ENCODE results near the gene EMC7. TPM values are rescaled to one million over a fixed set of nuclear protein-coding genes. Genes with fewer than 3 reads are reported as not detected.
"Not testable (repeated sequence)": the region's sequence is repeated elsewhere in the genome, so short reads cannot be mapped to it uniquely, and the experiment has no call there.

The EMC7 gene
- 100 to 1,000 TPM in 1 of 6 donors, 10 to 100 TPM in 5; 91.8 to 106 (median 96.0) TPM for polyA plus RNA-seq (ENCODE audit: low read depth in 6 of 6)

DNA sequence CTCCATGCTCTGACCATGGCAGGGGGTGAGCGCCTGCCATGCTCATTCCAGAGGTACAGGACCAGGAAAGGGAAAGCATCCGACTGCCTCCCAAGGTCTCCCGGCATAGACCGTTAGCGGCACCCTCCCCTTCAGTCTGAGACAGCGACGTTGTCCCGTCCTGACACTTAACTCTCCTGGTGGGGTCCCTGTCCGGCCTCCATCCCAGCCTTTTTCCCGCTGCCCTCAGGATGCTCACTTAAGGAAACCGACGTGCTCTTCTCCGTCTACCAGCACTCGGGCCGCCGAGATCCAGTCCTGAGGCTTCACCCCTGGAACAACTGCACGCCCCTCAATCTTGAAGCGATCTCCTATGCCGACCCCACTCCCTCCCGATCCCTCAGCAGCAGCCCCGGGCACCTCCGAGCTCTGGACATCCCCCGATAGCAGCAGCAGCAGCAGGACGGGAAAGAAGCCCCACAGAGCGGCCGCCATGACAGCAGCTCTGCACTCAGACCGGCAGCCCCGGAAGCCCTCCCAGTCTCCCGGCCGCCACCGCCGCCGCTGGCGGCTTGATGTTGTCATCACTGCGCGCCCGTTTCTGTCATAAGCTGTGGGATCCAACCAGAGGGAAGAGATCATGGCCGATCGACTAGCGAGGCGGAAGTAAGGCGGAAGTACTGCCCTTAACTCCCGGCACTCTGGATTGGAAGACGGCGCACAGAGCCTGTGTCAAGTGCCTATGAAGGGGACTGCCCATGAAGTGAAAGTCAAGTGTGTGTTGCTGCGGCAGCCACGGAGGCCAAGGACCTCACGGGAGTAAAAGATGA is at the start of gene EMC7, which contains the start of gene PGBD4:
EMC7 (minus strand) TSS at position 497 of the 809 bp plus-strand sequence; CDS start at position 474, 23 bp downstream.
PGBD4 (plus strand) TSS at position 718 of the 809 bp plus-strand sequence. CDS start 449 bp downstream, outside the sequence.
- Mint-ChIP-seq H3K27me3 (no peaks in the 10 kb centered on the region), H3K27ac (peak within 1 kb of the TSS; percentile 98 to 100 (median 99)), H3K4me3 (peak within 1 kb of the TSS; percentile 96 to 100 (median 99)), H3K36me3 (peaks cover 0 to 6% of the 10 kb centered on the region in 2 donors), H3K9me3 (peaks cover 0 to 3% (median 0%) of the 10 kb centered on the region in 7 donors), H3K4me1 (peaks cover 13 to 45% (median 22%) of the 10 kb centered on the region in 3 donors)
- DNase-seq, result peak; percentile 99
- ATAC-seq (ENCODE audit: low read depth in 2 of 2), result peak; percentile 96 to 97

DNA sequence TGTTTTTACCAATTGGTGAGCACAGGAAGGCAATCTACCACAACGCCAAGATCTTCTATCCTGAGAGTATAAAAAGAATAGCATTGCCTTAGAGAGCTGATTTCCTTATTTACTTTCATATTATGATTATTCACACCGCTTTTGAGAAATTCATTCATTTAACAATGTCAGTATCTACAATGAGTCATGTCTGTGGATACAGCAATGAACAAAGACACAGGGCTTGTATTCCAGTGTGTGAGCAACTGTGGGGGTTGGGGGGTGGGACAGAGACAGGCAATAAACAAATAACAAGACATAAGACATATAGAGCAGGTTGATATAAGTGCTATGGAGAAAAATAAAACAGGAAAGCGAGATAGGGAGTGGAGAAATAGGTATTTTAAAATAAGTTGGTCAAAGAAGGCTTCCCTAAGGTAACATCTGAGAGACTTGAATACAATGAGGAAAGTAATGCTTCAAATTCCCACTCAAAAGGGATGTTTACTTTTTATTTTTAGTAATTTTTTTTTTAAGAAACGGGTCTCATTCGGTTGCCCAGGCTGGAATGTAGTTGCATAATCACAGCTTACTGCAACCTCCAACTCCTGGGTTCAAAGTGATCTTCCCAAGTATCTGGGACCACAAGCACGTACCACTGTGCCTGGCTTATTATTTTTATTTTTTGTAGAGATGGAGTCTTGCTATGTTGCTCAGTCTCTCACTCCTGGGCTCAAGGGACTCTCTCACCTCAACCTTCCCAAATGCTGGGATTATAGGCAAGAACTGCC is 45.9 kb upstream of the EMC7 start:
- Mint-ChIP-seq H3K36me3 (peaks cover 0 to 4% of the 10 kb centered on the region in 2 donors), H3K4me3 (peak overlapping the region in 1 of 8 donors; percentile 8), H3K27ac (peak overlapping the region in 1 of 6 donors; percentile 61), H3K27me3 (no peaks in the 10 kb centered on the region), H3K9me3 (no peaks in the 10 kb centered on the region), H3K4me1 (no peaks in the 10 kb centered on the region)
- DNase-seq (no peak), ATAC-seq (ENCODE audit: low read depth in 2 of 2) (no peak)

DNA sequence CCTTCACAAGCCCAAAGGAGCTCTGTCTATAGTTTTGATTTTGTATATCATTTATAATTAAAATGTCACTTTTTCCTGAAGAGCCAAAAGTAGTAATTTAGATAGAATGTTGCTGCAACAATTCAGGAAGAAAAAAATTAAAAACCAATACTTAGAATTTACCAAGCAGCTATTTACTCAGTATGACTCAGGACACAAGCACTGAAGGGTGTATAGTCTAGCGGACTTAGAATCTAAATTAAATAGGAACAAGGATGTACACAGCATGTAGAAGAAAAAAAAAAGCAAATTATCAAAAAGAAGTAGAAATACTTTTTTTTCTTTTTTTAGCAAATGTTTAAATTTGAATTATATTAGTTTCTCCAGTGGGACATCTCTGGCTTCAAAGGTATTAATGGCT is 31.8 kb upstream of the EMC7 start:
- Mint-ChIP-seq H3K27me3 (no peaks in the 10 kb centered on the region), H3K27ac (no peak overlapping the region), H3K36me3 (peaks cover 0 to 4% of the 10 kb centered on the region in 2 donors), H3K9me3 (no peaks in the 10 kb centered on the region), H3K4me1 (no peaks in the 10 kb centered on the region), H3K4me3 (no peak overlapping the region)
- no peak for DNase-seq
- ATAC-seq (ENCODE audit: low read depth in 2 of 2), result no peak

DNA sequence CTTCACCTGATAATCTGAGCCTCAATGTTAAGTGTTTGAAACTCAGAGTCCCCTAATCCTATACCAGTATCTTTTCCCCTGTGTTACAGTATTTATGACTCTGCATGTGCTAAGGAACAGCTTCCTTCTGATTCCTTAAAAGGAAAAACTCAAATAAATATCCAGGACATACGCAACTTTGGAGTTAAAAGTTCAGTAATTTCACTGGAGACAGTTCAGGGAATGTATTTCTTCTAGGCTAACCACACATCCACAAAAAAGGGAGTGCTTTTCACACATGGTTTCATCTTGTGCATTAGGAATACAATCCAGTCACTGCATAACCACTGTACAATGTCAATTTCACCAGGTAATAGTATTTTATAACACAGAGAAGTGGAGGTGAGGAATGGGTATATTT is 31.2 kb upstream of the EMC7 start:
- Mint-ChIP-seq H3K27ac (no peak overlapping the region), H3K36me3 (no peaks in the 10 kb centered on the region), H3K9me3 (no peaks in the 10 kb centered on the region), H3K4me1 (no peaks in the 10 kb centered on the region), H3K27me3 (no peaks in the 10 kb centered on the region), H3K4me3 (no peak overlapping the region)
- DNase-seq (no peak), ATAC-seq (ENCODE audit: low read depth in 2 of 2) (no peak)

DNA sequence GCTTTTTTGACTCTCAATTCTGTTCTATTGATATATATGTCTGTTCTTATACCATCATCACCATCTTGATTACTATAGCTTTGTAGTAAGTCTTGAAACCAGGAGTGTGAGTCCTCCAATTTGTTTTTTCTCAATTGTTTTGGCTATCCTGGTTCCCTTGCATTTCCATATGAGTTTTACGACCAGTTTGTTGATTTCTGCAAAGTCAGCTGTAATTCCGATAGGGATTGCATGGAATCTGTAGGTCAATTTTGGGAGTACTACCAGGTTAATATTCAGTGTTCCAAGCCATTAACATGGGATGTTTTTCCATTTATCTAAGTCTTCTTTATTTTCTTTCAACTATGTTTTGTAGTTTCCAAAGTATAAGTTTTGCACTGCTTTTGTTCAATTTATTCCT is 27.2 kb upstream of the EMC7 start:
- no peak for ATAC-seq (ENCODE audit: low read depth in 2 of 2)
- Mint-ChIP-seq H3K27ac (no peak overlapping the region), H3K9me3 (peaks cover 0 to 2% (median 0%) of the 10 kb centered on the region in 7 donors), H3K4me1 (no peaks in the 10 kb centered on the region), H3K36me3 (no peaks in the 10 kb centered on the region), H3K27me3 (no peaks in the 10 kb centered on the region), H3K4me3 (no peak overlapping the region)
- DNase-seq, result no peak

DNA sequence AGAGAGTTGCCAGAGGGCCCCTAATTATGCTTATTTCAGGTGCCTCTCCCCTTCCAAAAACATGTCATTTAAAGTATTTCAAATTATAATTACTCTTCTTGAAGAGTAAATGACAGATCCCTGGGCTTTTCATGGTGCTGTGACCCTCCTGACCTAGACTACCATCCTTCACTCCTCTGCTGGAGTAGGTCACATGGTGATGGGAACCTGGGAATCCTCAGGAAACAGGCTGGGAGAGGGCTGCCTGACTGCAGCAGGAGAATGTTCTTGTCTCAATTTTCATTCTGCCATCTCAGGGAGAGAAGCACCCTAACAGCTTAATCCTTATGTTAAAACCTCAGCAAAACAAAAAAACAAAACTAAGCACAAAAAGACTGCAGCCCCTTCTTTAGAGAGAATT is 24.9 kb upstream of the EMC7 start:
- Mint-ChIP-seq H3K36me3 (no peaks in the 10 kb centered on the region), H3K9me3 (peaks cover 0 to 2% (median 0%) of the 10 kb centered on the region in 7 donors), H3K27ac (no peak overlapping the region), H3K27me3 (peaks cover 0 to 7% (median 0%) of the 10 kb centered on the region in 3 donors), H3K4me3 (no peak overlapping the region), H3K4me1 (no peaks in the 10 kb centered on the region)
- ATAC-seq (ENCODE audit: low read depth in 2 of 2) (no peak), DNase-seq (no peak)

DNA sequence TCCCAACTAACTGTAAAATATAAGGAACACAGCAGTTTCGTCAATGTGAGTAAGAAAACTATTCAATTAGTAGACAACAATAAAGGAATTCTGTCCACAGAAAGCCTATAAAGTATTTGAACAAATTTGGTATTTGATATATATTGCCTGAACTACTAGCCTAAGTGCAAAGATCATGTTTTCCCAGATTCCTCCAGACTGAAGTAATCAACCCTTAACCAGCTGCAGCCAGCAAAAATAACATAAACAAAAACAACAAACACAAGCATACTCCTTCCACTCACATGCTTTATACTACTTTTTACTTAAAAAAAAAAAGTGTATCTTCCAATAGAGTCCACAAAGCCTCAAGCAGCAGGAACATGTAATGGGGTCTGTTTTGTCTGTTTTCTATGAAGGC is 24.3 kb upstream of the EMC7 start:
- peak overlapping the region in 1 of 6 donors; percentile 7 for H3K27ac Mint-ChIP-seq
- peaks cover 0 to 8% (median 1%) of the 10 kb centered on the region in 3 donors for H3K27me3 Mint-ChIP-seq
- no peaks in the 10 kb centered on the region for H3K4me1 Mint-ChIP-seq
- no peak for ATAC-seq (ENCODE audit: low read depth in 2 of 2)
- H3K4me3 Mint-ChIP-seq, result no peak overlapping the region
- no peaks in the 10 kb centered on the region for H3K36me3 Mint-ChIP-seq
- H3K9me3 Mint-ChIP-seq, result peaks cover 0 to 2% (median 0%) of the 10 kb centered on the region in 7 donors
- DNase-seq, result no peak

DNA sequence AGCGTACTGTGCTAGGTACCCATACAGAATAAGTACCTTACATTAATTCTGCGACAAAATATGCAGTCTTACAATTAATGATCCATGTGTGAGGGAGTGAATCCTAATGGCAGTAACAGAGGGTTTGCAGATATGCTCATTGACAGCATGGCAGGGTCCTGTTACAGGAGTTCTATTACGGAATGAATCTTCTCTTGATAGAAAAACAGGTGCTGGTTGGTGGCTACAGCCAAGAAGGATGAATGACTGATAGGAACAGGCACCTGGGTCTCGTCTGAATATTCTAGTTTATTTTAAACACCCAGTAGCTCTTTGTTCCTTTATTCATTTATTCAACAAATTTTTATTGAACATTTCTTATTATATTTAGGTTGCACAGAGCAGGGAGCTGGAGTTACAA is 23.0 kb upstream of the EMC7 start:
- ATAC-seq (ENCODE audit: low read depth in 2 of 2) (no peak), DNase-seq (no peak)
- Mint-ChIP-seq H3K27me3 (peaks cover 8 to 18% (median 11%) of the 10 kb centered on the region in 3 donors), H3K9me3 (peaks cover 0 to 2% (median 0%) of the 10 kb centered on the region in 7 donors), H3K4me3 (no peak overlapping the region), H3K27ac (peak overlapping the region in 1 of 6 donors; percentile 31), H3K36me3 (no peaks in the 10 kb centered on the region), H3K4me1 (no peaks in the 10 kb centered on the region)

DNA sequence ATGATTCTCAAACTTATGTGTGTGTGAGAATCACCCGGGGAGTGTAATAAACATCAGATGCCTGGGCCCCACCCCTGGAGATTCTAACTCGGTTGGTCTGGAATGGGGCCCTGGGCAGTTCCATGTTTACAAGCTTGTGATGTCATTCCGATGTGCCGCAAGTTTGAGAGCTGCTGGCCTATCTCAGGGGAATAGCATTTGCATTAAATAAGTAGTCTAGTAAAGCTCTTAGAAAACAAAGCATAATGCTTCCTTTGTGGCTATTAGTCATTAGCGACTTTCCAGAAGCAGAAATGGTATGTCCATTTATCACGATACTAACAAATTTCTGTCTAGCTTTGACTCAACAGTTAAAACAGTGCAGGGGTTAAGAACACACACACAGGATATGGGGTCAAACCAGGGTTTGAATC is 21.1 kb upstream of the EMC7 start:
- DNase-seq, result no peak
- H3K4me1 Mint-ChIP-seq, result no peaks in the 10 kb centered on the region
- H3K9me3 Mint-ChIP-seq, result peaks cover 0 to 2% (median 0%) of the 10 kb centered on the region in 7 donors
- H3K4me3 Mint-ChIP-seq, result no peak overlapping the region
- no peak for ATAC-seq (ENCODE audit: low read depth in 2 of 2)
- H3K27me3 Mint-ChIP-seq, result peaks cover 11 to 18% (median 12%) of the 10 kb centered on the region in 3 donors
- no peak overlapping the region for H3K27ac Mint-ChIP-seq
- no peaks in the 10 kb centered on the region for H3K36me3 Mint-ChIP-seq

DNA sequence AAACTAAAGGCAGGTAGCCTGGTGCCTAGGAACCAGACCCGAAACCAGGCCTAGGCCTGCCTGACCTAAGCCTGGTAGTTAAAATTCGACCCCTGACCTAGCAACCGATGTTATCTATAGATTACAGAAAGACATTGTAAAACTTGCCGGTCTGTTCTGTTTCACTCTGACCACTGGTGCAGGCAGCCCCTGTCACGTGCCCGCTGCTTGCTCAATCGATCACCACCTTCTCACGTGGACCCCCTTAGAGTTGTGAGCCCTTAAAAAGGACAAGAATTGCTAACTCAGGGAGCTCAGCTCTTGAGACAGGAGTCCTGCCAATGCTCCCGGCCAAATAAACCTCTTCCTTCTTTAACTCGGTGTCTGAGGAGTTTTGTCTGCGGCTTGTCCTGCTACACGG is 20.1 kb upstream of the EMC7 start:
- H3K9me3 Mint-ChIP-seq; H3K4me3 Mint-ChIP-seq; ATAC-seq (ENCODE audit: low read depth in 2 of 2); H3K4me1 Mint-ChIP-seq; DNase-seq; H3K36me3 Mint-ChIP-seq: not testable (repeated sequence)
- peak overlapping the region in 2 of 6 donors; percentile 39 to 51 for H3K27ac Mint-ChIP-seq
- H3K27me3 Mint-ChIP-seq, result peaks cover 17 to 25% (median 17%) of the 10 kb centered on the region in 3 donors

DNA sequence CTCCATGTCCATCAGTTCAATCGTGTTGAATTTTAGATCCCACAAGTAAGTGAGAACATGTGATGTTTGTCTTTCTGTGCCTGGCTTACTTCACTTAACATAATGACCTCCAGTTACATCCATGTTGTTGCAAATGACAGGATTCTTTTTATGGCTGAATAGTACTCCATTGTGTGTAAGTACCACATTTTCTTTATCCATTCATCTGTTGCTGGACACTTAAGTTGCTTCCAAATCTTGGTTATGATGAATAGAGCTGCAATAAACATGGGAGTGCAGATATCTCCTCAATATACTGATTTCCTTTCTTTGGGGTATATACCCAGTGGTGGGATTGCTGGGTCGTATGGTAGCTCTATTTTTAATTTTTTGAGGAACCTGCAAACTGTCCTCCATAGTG is 18.8 kb upstream of the EMC7 start:
- not testable (repeated sequence) for H3K4me1 Mint-ChIP-seq; H3K4me3 Mint-ChIP-seq; DNase-seq; ATAC-seq (ENCODE audit: low read depth in 2 of 2); H3K36me3 Mint-ChIP-seq; H3K9me3 Mint-ChIP-seq
- H3K27ac Mint-ChIP-seq, result peak overlapping the region in 1 of 6 donors; percentile 51
- H3K27me3 Mint-ChIP-seq, result peaks cover 17 to 25% (median 21%) of the 10 kb centered on the region in 3 donors

DNA sequence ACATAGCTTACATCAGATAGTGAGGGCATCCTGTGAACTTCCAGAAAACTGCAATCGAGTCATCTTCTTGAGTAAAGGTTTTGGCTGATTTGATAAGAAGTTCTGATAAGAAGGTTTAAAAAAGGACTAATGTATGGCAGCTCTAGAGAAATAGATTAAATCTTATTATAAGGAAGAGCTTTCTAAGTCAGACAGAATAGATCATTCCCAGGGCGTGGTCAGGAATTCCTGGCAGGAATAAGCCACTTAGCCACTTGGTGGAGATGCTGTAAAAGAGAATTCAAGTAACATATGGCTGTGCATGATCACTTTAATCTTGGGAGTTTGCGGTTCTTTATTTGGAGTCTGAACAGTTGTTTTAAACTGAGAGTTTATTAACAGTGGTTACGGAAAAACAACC is 17.6 kb upstream of the EMC7 start:
- H3K36me3 Mint-ChIP-seq, result no peaks in the 10 kb centered on the region
- H3K27me3 Mint-ChIP-seq, result peaks cover 21 to 28% (median 24%) of the 10 kb centered on the region in 3 donors
- H3K9me3 Mint-ChIP-seq, result no peaks in the 10 kb centered on the region
- no peak overlapping the region for H3K4me3 Mint-ChIP-seq
- DNase-seq, result no peak
- no peak overlapping the region for H3K27ac Mint-ChIP-seq
- ATAC-seq (ENCODE audit: low read depth in 2 of 2), result no peak
- no peaks in the 10 kb centered on the region for H3K4me1 Mint-ChIP-seq

DNA sequence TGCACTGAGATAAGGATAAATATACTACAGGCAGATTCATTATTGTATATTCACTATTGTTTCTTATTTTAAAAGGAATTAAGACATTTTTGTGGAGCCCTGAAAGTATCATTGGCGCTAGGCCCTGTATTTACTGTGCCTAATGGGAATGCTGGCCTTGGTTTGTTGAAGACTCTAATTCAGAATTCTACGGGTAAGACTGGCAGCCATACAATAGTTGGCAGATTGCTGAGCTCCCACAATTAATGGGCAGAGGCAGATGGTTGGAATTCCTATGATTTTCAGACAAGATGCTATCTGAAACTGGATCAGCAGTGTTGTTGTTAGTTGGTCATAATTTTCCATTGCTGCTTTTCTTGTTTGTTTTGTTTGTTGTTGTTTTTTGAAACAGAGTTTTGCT is 15.0 kb upstream of the EMC7 start:
- DNase-seq (no peak), ATAC-seq (ENCODE audit: low read depth in 2 of 2) (no peak)
- Mint-ChIP-seq H3K4me3 (no peak overlapping the region), H3K9me3 (no peaks in the 10 kb centered on the region), H3K36me3 (no peaks in the 10 kb centered on the region), H3K27ac (no peak overlapping the region), H3K4me1 (no peaks in the 10 kb centered on the region), H3K27me3 (peaks cover 21 to 28% (median 22%) of the 10 kb centered on the region in 3 donors)
